Measurements from ENCODE around the gene C1orf35.

C1orf35 gene

GRCh38 chr1:228077565-228078330, 25.4 kb downstream of the C1orf35 start:
- no peak overlapping the region for H3K4me3 ChIP-seq (ENCODE audit: low read depth, low read length)
- no peak for DNase-seq (ENCODE audit: low read depth)
- no peak for TF ChIP-seq CTCF (IDR thresholded peaks at IDR 0.05; ENCODE audit: control insufficient read depth, extremely low read depth, insufficient read depth)

GRCh38 chr1:228076796-228077430, 26.2 kb downstream of the C1orf35 start:
- DNase-seq (ENCODE audit: low read depth) = no peak
- H3K4me3 ChIP-seq (ENCODE audit: low read depth, low read length) = no peak overlapping the region
- TF ChIP-seq CTCF (IDR thresholded peaks at IDR 0.05; ENCODE audit: control insufficient read depth, extremely low read depth, insufficient read depth) = no peak

- no peak for TF ChIP-seq CTCF (IDR thresholded peaks at IDR 0.05; ENCODE audit: control insufficient read depth, extremely low read depth, insufficient read depth)
- no peak overlapping the region for H3K4me3 ChIP-seq (ENCODE audit: low read depth, low read length)
- no peak for DNase-seq (ENCODE audit: low read depth)
These were observed 27.3 kb downstream of the C1orf35 start for GRCh38 chr1:228075801-228076271.

GRCh38 chr1:228074954-228075730, 28.0 kb downstream of the C1orf35 start:
- no peak for TF ChIP-seq CTCF (IDR thresholded peaks at IDR 0.05; ENCODE audit: control insufficient read depth, extremely low read depth, insufficient read depth)
- H3K4me3 ChIP-seq (ENCODE audit: low read depth, low read length) = no peak overlapping the region
- DNase-seq (ENCODE audit: low read depth) = no peak

GRCh38 chr1:228073857-228074545, 29.1 kb downstream of the C1orf35 start:
- DNase-seq (ENCODE audit: low read depth) = no peak
- TF ChIP-seq CTCF (IDR thresholded peaks at IDR 0.05; ENCODE audit: control insufficient read depth, extremely low read depth, insufficient read depth) = peak; percentile 27; the same call in 1 of the 2 replicates
- H3K4me3 ChIP-seq (ENCODE audit: low read depth, low read length) = no peak overlapping the region

- H3K4me3 ChIP-seq (ENCODE audit: low read depth, low read length) = no peak overlapping the region
- no peak for DNase-seq (ENCODE audit: low read depth)
These were observed 29.9 kb downstream of the C1orf35 start for GRCh38 chr1:228073061-228073856.

More at GRCh38 chr1:228073061-228073856, 29.9 kb downstream of the C1orf35 start:
- TF ChIP-seq CTCF (IDR thresholded peaks at IDR 0.05; ENCODE audit: control insufficient read depth, extremely low read depth, insufficient read depth) = no peak

Measured in LNCaP clone FGC (cell line).